CD4-positive, alpha-beta T cell (primary cell): Measurements from ENCODE around the gene APOA4. TPM values are rescaled to one million over a fixed set of nuclear protein-coding genes. Genes with fewer than 3 reads are reported as not detected.

Source experiments
- ATAC-seq: fragments of 200-7000 bp; cut with Tn5 transposase; one replicate; pipeline ENCODE4 v1.10.0; 2022; ENCODE audit warnings: mild to moderate bottlenecking; ENCODE audit not compliant: poor library complexity
- CTCF ChIA-PET: fragments of 350-600 bp; sonication (Branson Sonifier 250); formaldehyde crosslinking; loops from one replicate; lab custom pipeline; 2021; ENCODE audit warnings: antibody characterized with exemption, inconsistent platforms; lab: Charles Lee
- POLR2A ChIA-PET: fragments of 350-600 bp; sonication (Branson Sonifier 250); formaldehyde crosslinking; loops from one replicate; lab custom pipeline; 2021; ENCODE audit warnings: antibody characterized with exemption, inconsistent platforms; lab: Charles Lee
- DNase-seq, 14 experiments: peaks; one replicate each; pipeline ENCODE4 v3.0.0-alpha.2; 2013 to 2020; ENCODE audit warnings: mixed read lengths in 2 of 14
- H3K27ac ChIP-seq, 2 donors: one replicate each; pipeline versions ENCODE4 v1.5.1 to v1.7.0; 2013; ENCODE audit warnings: low read length in 2 of 2, low read depth in 1 of 2, mild to moderate bottlenecking in 1 of 2
- H3K27me3 ChIP-seq, 2 experiments: 1 replicate in 1 of 2; 2 replicates in 1 of 2; pipeline versions ENCODE4 v1.6.1 to v1.7.0; 2013; ENCODE audit warnings: low read length in 2 of 2, control low read depth in 1 of 2, mild to moderate bottlenecking in 1 of 2, moderate library complexity in 1 of 2; ENCODE audit not compliant: insufficient read depth in 2 of 2, control insufficient read depth in 1 of 2
- H3K36me3 ChIP-seq: one replicate; pipeline ENCODE4 v1.6.1; 2013; ENCODE audit warnings: low read length, control low read depth; ENCODE audit not compliant: insufficient read depth
- H3K4me1 ChIP-seq: one replicate; pipeline ENCODE4 v1.6.1; 2013; ENCODE audit warnings: low read length, control low read depth; ENCODE audit not compliant: insufficient read depth
- H3K4me3 ChIP-seq: one replicate; pipeline ENCODE4 v1.5.1; 2013; ENCODE audit warnings: mild to moderate bottlenecking, low read length, moderate library complexity
- H3K9me3 ChIP-seq, 2 experiments: 1 replicate in 1 of 2; 2 replicates in 1 of 2; pipeline versions ENCODE4 v1.6.1 to v1.7.0; 2013; ENCODE audit warnings: low read length in 2 of 2, mild to moderate bottlenecking in 2 of 2, control low read depth in 1 of 2, moderate library complexity in 1 of 2; ENCODE audit not compliant: control insufficient read depth in 1 of 2, insufficient read depth in 1 of 2
- H3K27ac Mint-ChIP-seq: one replicate; pipeline ENCODE4 v1.8.0; 2020; ENCODE audit warnings: mixed read lengths
- H3K27me3 Mint-ChIP-seq: one replicate; pipeline ENCODE4 v1.8.0; 2021; ENCODE audit warnings: mixed read lengths
- H3K36me3 Mint-ChIP-seq: one replicate; pipeline ENCODE4 v1.8.0; 2021; ENCODE audit warnings: low read depth, mixed read lengths
- H3K4me1 Mint-ChIP-seq: one replicate; pipeline ENCODE4 v1.8.0; 2021; ENCODE audit warnings: low read depth, mixed read lengths
- H3K4me3 Mint-ChIP-seq: one replicate; pipeline ENCODE4 v1.8.0; 2020; ENCODE audit warnings: mild to moderate bottlenecking, mixed read lengths
- H3K9me3 Mint-ChIP-seq: one replicate; pipeline ENCODE4 v1.8.0; 2020; ENCODE audit warnings: mixed read lengths
- intact Hi-C, 2 experiments: fragments of 100-400 bp; cut with DNase I in 1 of 2; cut with micrococcal nuclease in 1 of 2; formaldehyde crosslinking; loops; one replicate each; pipeline versions ENCODE4 v1.15.1 to v1.9.0; 2023 to 2025; cut with DNase I, micrococcal nuclease
- total RNA-seq, 174 experiments: library from RNA in 2 of 174; stranded (reverse) in 2 of 174; gene quantifications; one replicate each; pipeline ENCODE4 v1.2.3 and lab custom pipeline; 2021 to 2026
- TF ChIP-seq, protein P1 (sequence below): fragments of 200-600 bp; IDR thresholded peaks from one replicate; pipeline ENCODE4 v1.8.0; 2022; ENCODE audit warnings: antibody characterized with exemption, mild to moderate bottlenecking

Gene APOA4
- total RNA-seq, 2 experiments from 2014 or later = not detected

- Mint-ChIP-seq H3K27me3 (no peaks in the 10 kb centered on the region), H3K4me3 (no peak overlapping the region), H3K27ac (no peak overlapping the region), H3K4me1 (peaks cover 7% of the 10 kb centered on the region), H3K36me3 (peaks cover 93% of the 10 kb centered on the region), H3K9me3 (no peaks in the 10 kb centered on the region)
- no peaks in the 10 kb centered on the region for H3K9me3 ChIP-seq
- DNase-seq (no peak), ATAC-seq (no peak)
- POLR2A ChIA-PET = interaction anchor here (1.1 to 1.4 kb wide), 2 partner anchors 13 to 31 kb away, joined by 3 to 4 read pairs; no protein-coding TSS in a partner anchor
- CTCF ChIA-PET = interaction anchor here (0.5 to 0.9 kb wide), 3 partner anchors 157 to 272 kb away, joined by 3 read pairs; no protein-coding TSS in a partner anchor
- TF ChIP-seq, protein P1, sequence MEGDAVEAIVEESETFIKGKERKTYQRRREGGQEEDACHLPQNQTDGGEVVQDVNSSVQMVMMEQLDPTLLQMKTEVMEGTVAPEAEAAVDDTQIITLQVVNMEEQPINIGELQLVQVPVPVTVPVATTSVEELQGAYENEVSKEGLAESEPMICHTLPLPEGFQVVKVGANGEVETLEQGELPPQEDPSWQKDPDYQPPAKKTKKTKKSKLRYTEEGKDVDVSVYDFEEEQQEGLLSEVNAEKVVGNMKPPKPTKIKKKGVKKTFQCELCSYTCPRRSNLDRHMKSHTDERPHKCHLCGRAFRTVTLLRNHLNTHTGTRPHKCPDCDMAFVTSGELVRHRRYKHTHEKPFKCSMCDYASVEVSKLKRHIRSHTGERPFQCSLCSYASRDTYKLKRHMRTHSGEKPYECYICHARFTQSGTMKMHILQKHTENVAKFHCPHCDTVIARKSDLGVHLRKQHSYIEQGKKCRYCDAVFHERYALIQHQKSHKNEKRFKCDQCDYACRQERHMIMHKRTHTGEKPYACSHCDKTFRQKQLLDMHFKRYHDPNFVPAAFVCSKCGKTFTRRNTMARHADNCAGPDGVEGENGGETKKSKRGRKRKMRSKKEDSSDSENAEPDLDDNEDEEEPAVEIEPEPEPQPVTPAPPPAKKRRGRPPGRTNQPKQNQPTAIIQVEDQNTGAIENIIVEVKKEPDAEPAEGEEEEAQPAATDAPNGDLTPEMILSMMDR = no peak
- H3K27ac ChIP-seq = no peak overlapping the region
- H3K4me3 ChIP-seq = no peak overlapping the region
- intact Hi-C loops = no loop called here
- no peaks in the 10 kb centered on the region for H3K4me1 ChIP-seq
- peaks cover 89% of the 10 kb centered on the region for H3K36me3 ChIP-seq
- no peaks in the 10 kb centered on the region for H3K27me3 ChIP-seq
Observed at GRCh38 chr11:116866804-116867455, 43.8 kb upstream of the APOA4 start.

- Mint-ChIP-seq H3K36me3 (peaks cover 93% of the 10 kb centered on the region), H3K27ac (peak overlapping the region; percentile 12), H3K27me3 (no peaks in the 10 kb centered on the region), H3K9me3 (no peaks in the 10 kb centered on the region), H3K4me3 (no peak overlapping the region), H3K4me1 (no peaks in the 10 kb centered on the region)
- TF ChIP-seq, protein P1 = no peak
- Histone ChIP-seq H3K27me3 (no peaks in the 10 kb centered on the region), H3K36me3 (peaks cover 89% of the 10 kb centered on the region), H3K9me3 (no peaks in the 10 kb centered on the region), H3K27ac (no peak overlapping the region), H3K4me3 (no peak overlapping the region), H3K4me1 (no peaks in the 10 kb centered on the region)
- intact Hi-C loops = no loop called here
- POLR2A ChIA-PET = interaction anchor here (0.7 to 1.1 kb wide), 2 partner anchors 14 to 30 kb away, joined by 3 to 4 read pairs; no protein-coding TSS in a partner anchor
- CTCF ChIA-PET = interaction anchor here (1.5 kb wide), 1 partner anchor 14 kb away, joined by 3 read pairs; no protein-coding TSS in a partner anchor
- DNase-seq (no peak), ATAC-seq (no peak)
Observed at GRCh38 chr11:116865696-116866095, 42.6 kb upstream of the APOA4 start.

GRCh38 chr11:116864531-116864930 lies 41.4 kb upstream of the APOA4 start:
- DNase-seq (no peak), ATAC-seq (no peak)
- no peaks in the 10 kb centered on the region for H3K4me1 ChIP-seq
- Mint-ChIP-seq H3K27me3 (no peaks in the 10 kb centered on the region), H3K27ac (no peak overlapping the region), H3K4me3 (no peak overlapping the region), H3K36me3 (peaks cover 92% of the 10 kb centered on the region), H3K4me1 (no peaks in the 10 kb centered on the region), H3K9me3 (no peaks in the 10 kb centered on the region)
- peaks cover 86% of the 10 kb centered on the region for H3K36me3 ChIP-seq
- H3K9me3 ChIP-seq = no peaks in the 10 kb centered on the region
- no peak overlapping the region for H3K4me3 ChIP-seq
- POLR2A ChIA-PET = interaction anchor here (1.4 kb wide), 1 partner anchor 10 kb away, joined by 3 read pairs; no protein-coding TSS in a partner anchor
- no peaks in the 10 kb centered on the region for H3K27me3 ChIP-seq
- intact Hi-C loops = no loop called here
- CTCF ChIA-PET = no interaction called here
- TF ChIP-seq, protein P1 = no peak
- no peak overlapping the region for H3K27ac ChIP-seq
